GM12878 (cell line): ENCODE data around the gene STK39. TPM values are rescaled to one million over a fixed set of nuclear protein-coding genes. Genes with fewer than 3 reads are reported as not detected.

Experiments
- ATAC-seq: fragments of 200-7000 bp; cut with Tn5 transposase; 3 replicates; pipeline ENCODE4 v1.9.1; 2020; ENCODE audit warnings: mild to moderate bottlenecking, moderate library complexity
- BruUV-seq: library from RNA; stranded (reverse); fragments of 400-500 nt; replicated peaks from 2 replicates; lab custom pipeline; 2021; lab: Mats Ljungman, UMichigan
- CTCF ChIA-PET: fragments of 300-600 bp; sonication (Branson Sonifier 250); formaldehyde crosslinking; extraction: SDS; loops from one replicate; lab custom pipeline; 2021; ENCODE audit warnings: inconsistent platforms; lab: Yijun Ruan, JAX
- POLR2A ChIA-PET: fragments of 350-600 bp; formaldehyde crosslinking; extraction: SDS; loops from one replicate; lab custom pipeline; 2021; ENCODE audit warnings: inconsistent platforms; lab: Charles Lee
- RAD21 ChIA-PET: fragments of 300-600 bp; sonication (Branson Sonifier 250); formaldehyde crosslinking; loops from one replicate; lab custom pipeline; 2023; ENCODE audit warnings: antibody characterized with exemption; ENCODE audit not compliant: unreplicated experiment; lab: Charles Lee
- SMC1A ChIA-PET: fragments of 300-600 bp; sonication (Branson Sonifier 250); formaldehyde crosslinking; loops from one replicate; lab custom pipeline; 2023; ENCODE audit not compliant: unreplicated experiment, uncharacterized antibody; lab: Charles Lee
- DNase-seq: peaks from one replicate; pipeline ENCODE4 v3.0.0-alpha.2; 2011; ENCODE audit warnings: low read depth, low spot score
- FAIRE-seq: peaks from 3 replicates; lab custom pipeline; 2011; peaks lifted over from hg19 to GRCh38; lab: Jason Lieb, UNC
- H2AFZ ChIP-seq: 2 replicates; pipeline ENCODE4 v1.6.0; 2011; ENCODE audit warnings: low read depth, low read length, control low read depth; ENCODE audit not compliant: control insufficient read depth
- H3K27ac ChIP-seq: 2 replicates; pipeline ENCODE4 v1.5.1; 2011; ENCODE audit warnings: control low read depth; ENCODE audit not compliant: control insufficient read depth, insufficient read depth
- H3K27me3 ChIP-seq, 2 experiments: replicated peaks in 1 of 2; 2 replicates each; pipeline versions ENCODE4 v1.6.0 to v1.6.1; 2011; ENCODE audit warnings: low read length in 1 of 2; ENCODE audit not compliant: control insufficient read depth in 2 of 2, insufficient read depth in 2 of 2
- H3K36me3 ChIP-seq, 2 experiments: 2 replicates each; pipeline ENCODE4 v1.5.1; 2011; ENCODE audit warnings: low read length in 1 of 2; ENCODE audit not compliant: control insufficient read depth in 2 of 2, insufficient read depth in 2 of 2
- H3K4me1 ChIP-seq: 2 replicates; pipeline ENCODE4 v1.6.1; 2011; ENCODE audit warnings: mild to moderate bottlenecking, low read length, moderate library complexity, mixed read lengths; ENCODE audit not compliant: control insufficient read depth, insufficient read depth
- H3K4me2 ChIP-seq: 2 replicates; pipeline ENCODE4 v1.6.0; 2011; ENCODE audit warnings: control low read depth; ENCODE audit not compliant: control insufficient read depth, insufficient read depth
- H3K4me3 ChIP-seq: fragments of 200-600 bp; sonication (generic); 2 replicates; pipeline ENCODE4 v1.5.1; 2016
- H3K79me2 ChIP-seq: 2 replicates; pipeline ENCODE4 v1.6.0; 2011; ENCODE audit warnings: low read length; ENCODE audit not compliant: control insufficient read depth, insufficient read depth
- H3K9ac ChIP-seq: 2 replicates; pipeline ENCODE4 v1.8.0; 2011; ENCODE audit warnings: low read length, control low read depth, mixed read lengths; ENCODE audit not compliant: control insufficient read depth, insufficient read depth
- H3K9me3 ChIP-seq: replicated peaks from 3 replicates; pipeline ENCODE4 v1.5.1; 2011; ENCODE audit warnings: mild to moderate bottlenecking, low read length; ENCODE audit not compliant: control insufficient read depth, insufficient read depth
- H4K20me1 ChIP-seq: 2 replicates; pipeline ENCODE4 v1.6.0; 2011; ENCODE audit not compliant: control insufficient read depth, insufficient read depth
- BMI1 ChIP-seq: fragments of 450-650 bp; IDR thresholded peaks from 2 replicates; pipeline ENCODE4 v1.6.1; 2016; ENCODE audit warnings: mild to moderate bottlenecking, moderate library complexity, borderline replicate concordance
- CEBPB ChIP-seq, 2 experiments: fragments of 150-350 bp in 1 of 2; IDR thresholded peaks; 2 replicates each; pipeline ENCODE4 v1.6.1; 2012 to 2014; ENCODE audit warnings: low read depth in 2 of 2, low read length in 2 of 2, borderline replicate concordance in 1 of 2, inconsistent platforms in 1 of 2
- FOS ChIP-seq: IDR thresholded peaks from 3 replicates; pipeline ENCODE4 v1.6.1; 2011; ENCODE audit warnings: borderline replicate concordance; ENCODE audit not compliant: insufficient read length; ENCODE audit errors: extremely low read depth
- JUNB ChIP-seq: IDR thresholded peaks from 2 replicates; pipeline ENCODE4 v1.6.1; 2016; ENCODE audit warnings: antibody characterized with exemption, mild to moderate bottlenecking
- KAT2A ChIP-seq: conservative IDR thresholded peaks from 2 replicates; pipeline ENCODE4 v1.6.1; 2011; ENCODE audit warnings: low read depth, low read length; ENCODE audit not compliant: control insufficient read depth
- KDM1A ChIP-seq: fragments of 200-600 bp; sonication (generic); IDR thresholded peaks from 2 replicates; pipeline ENCODE4 v1.6.1; 2016; ENCODE audit warnings: borderline replicate concordance
- NFIC ChIP-seq: IDR thresholded peaks from 2 replicates; pipeline ENCODE4 v1.6.1; 2012; ENCODE audit warnings: low read depth, mild to moderate bottlenecking, inconsistent platforms, low read length, moderate library complexity
- PKNOX1 ChIP-seq: fragments of 450-650 bp; IDR thresholded peaks from 2 replicates; pipeline ENCODE4 v1.6.1; 2016; ENCODE audit warnings: mild to moderate bottlenecking
- SMAD5 ChIP-seq: IDR thresholded peaks from 2 replicates; pipeline ENCODE4 v1.6.1; 2016; ENCODE audit warnings: antibody characterized with exemption, low read depth
- SPI1 ChIP-seq: IDR thresholded peaks from 2 replicates; pipeline ENCODE4 v1.6.1; 2011; ENCODE audit warnings: low read depth, mild to moderate bottlenecking, low read length, moderate library complexity, borderline replicate concordance; ENCODE audit not compliant: insufficient read depth
- SRF ChIP-seq, 2 experiments: IDR thresholded peaks; 2 replicates each; pipeline ENCODE4 v1.6.1; 2011; ENCODE audit warnings: low read depth in 2 of 2, low read length in 2 of 2, mild to moderate bottlenecking in 1 of 2, moderate library complexity in 1 of 2
- TAF1 ChIP-seq: IDR thresholded peaks from 2 replicates; pipeline ENCODE4 v1.6.1; 2011; ENCODE audit warnings: mild to moderate bottlenecking, low read depth, low read length, borderline replicate concordance
- YY1 ChIP-seq: IDR thresholded peaks from 2 replicates; pipeline ENCODE4 v1.6.1; 2011; ENCODE audit warnings: low read depth, mild to moderate bottlenecking, low read length
- ZBTB11 ChIP-seq: fragments of 450-650 bp; formaldehyde crosslinking; IDR thresholded peaks from 2 replicates; pipeline ENCODE4 v1.5.0; 2022; ENCODE audit warnings: mild to moderate bottlenecking, missing genetic modification characterization
- whole genome bisulfite sequencing: methylation state at CpG from one replicate; pipeline ENCODE4 v1.1.6; 2016; ENCODE audit warnings: low lambda C conversion rate; ENCODE audit not compliant: insufficient replicate concordance, insufficient coverage; ENCODE audit errors: missing lambda C conversion rate; 5-methylcytosine and 5-hydroxymethylcytosine counted together
- in situ Hi-C: fragments of 300-500 bp; cut with MboI; formaldehyde crosslinking; loops from 9 replicates; pipeline ENCODE4 v1.14.3; 2018; ENCODE audit warnings: mixed read lengths
- intact Hi-C: fragments of 100-400 bp; cut with micrococcal nuclease; formaldehyde crosslinking; loops from one replicate; pipeline ENCODE4 v1.14.2; 2022; ENCODE audit not compliant: unreplicated experiment
- polyA plus RNA-seq, 11 experiments: library from polyadenylated mRNA; depleted of rRNA in 4 of 11; unstranded in 6 of 11; stranded (reverse) in 5 of 11; fragments of >200 nt; fragmentation: Nextera tagmentation in 4 of 11; fragmentation: Illumina TruSeq in 1 of 11; extraction: Ambion mirVana in 4 of 11; extraction: Trizol in 1 of 11; gene quantifications; 1 replicate in 1 of 11; 2 replicates in 10 of 11; pipeline versions ENCODE4 v1.2.1 to v1.2.3, GENCODE V29; 2011 to 2016; ENCODE audit warnings: inconsistent platforms in 2 of 11, missing spikeins in 2 of 11, low read depth in 1 of 11
- total RNA-seq, 4 experiments: library from RNA; depleted of rRNA in 3 of 4; stranded (reverse); fragments of >200 nt in 3 of 4; fragmentation: Illumina TruSeq in 1 of 4; extraction: Trizol in 1 of 4; gene quantifications; 2 replicates each; pipeline versions ENCODE4 v1.2.1 to v1.2.3, GENCODE V29; 2013 to 2021

Gene STK39
- total and polyA plus RNA-seq, 10 of the 15 experiments (the other 5 are each of a cell fraction or from before 2014, with no cell fraction given): 0.03 to 0.21 (median 0.07) TPM; not detected in 5

- Histone ChIP-seq H3K79me2 (no peaks in the 10 kb centered on the region), H4K20me1 (no peaks in the 10 kb centered on the region), H3K27ac (no peak overlapping the region), H3K9ac (no peak overlapping the region), H3K4me3 (no peak overlapping the region), H2AFZ (no peak overlapping the region), H3K4me2 (no peak overlapping the region)
- intact Hi-C loops: no loop called here
- POLR2A ChIA-PET: no interaction called here
- no peak for FAIRE-seq
- TF ChIP-seq PKNOX1 (no peak), TAF1 (no peak), KDM1A (no peak), SMAD5 (no peak), BMI1 (no peak), KAT2A (no peak), CEBPB (IDR thresholded peaks at IDR 0.05; ENCODE audit: borderline replicate concordance in 1 of 2, low read depth in 2 of 2, low read length in 2 of 2) (no peak), JUNB (no peak), SRF (IDR thresholded peaks at IDR 0.05; ENCODE audit: low read depth in 2 of 2, low read length in 2 of 2) (no peak), YY1 (no peak), ZBTB11 (CRISPR knock-in tag) (no peak), FOS (no peak), NFIC (no peak), SPI1 (no peak)
- TF ChIP-seq, all 136 proteins: peak for 0
- Histone ChIP-seq H3K36me3 (no peaks in the 10 kb centered on the region), H3K27me3 (peaks cover 1 to 2% of the 10 kb centered on the region in 2 experiments; a peak in 2 of 4 replicates), H3K9me3 (no peaks in the 10 kb centered on the region), H3K4me1 (no peaks in the 10 kb centered on the region)
- DNase-seq (no peak), ATAC-seq (no peak)
- RAD21 ChIA-PET: no interaction called here
- WGBS: 63% methylated on average over 5 of the region's 5 CpGs
- CTCF ChIA-PET: no interaction called here
- in situ Hi-C loops: no loop called here
- no TSS peak for BruUV-seq
- SMC1A ChIA-PET: no interaction called here
Observed at GRCh38 chr2:168230389-168230788, 17.0 kb downstream of the STK39 start.
